OCI-LY1 (cell line): ENCODE data around the gene CSNK1D.

Source experiments
- CTCF ChIP-seq: fragments of 200-600 bp; sonication (generic), shearing (Covaris generic); IDR thresholded peaks from 2 replicates; pipeline ENCODE4 v1.5.1; 2017; ENCODE audit warnings: mild to moderate bottlenecking, antibody characterized with exemption, low read length, moderate library complexity, mixed read lengths
- EZH2 ChIP-seq: fragments of 200-600 bp; sonication (generic), shearing (Covaris generic); IDR thresholded peaks from 2 replicates; pipeline ENCODE4 v1.8.0; 2017; ENCODE audit warnings: borderline replicate concordance, mixed run types, mild to moderate bottlenecking, antibody characterized with exemption, low read length, moderate library complexity, mixed read lengths

- TF ChIP-seq CTCF = no peak
- TF ChIP-seq EZH2 = no peak
Observed at GRCh38 chr17:82302568-82302963, 29.1 kb upstream of the CSNK1D start.
